Ectodermal cell (in vitro differentiated cells): Measurements from ENCODE around the gene RNF224.

Source experiments
- H3K27ac ChIP-seq: 2 replicates; pipeline ENCODE4 v1.7.0; 2013; ENCODE audit warnings: mild to moderate bottlenecking, low read depth, low read length; ENCODE audit not compliant: insufficient read depth, poor library complexity, severe bottlenecking
- H3K27me3 ChIP-seq: 2 replicates; pipeline ENCODE4 v1.7.0; 2013; ENCODE audit warnings: mild to moderate bottlenecking, low read length; ENCODE audit not compliant: insufficient read depth, control insufficient read depth, poor library complexity, severe bottlenecking
- H3K36me3 ChIP-seq: one replicate; pipeline ENCODE4 v1.7.0; 2013; ENCODE audit warnings: low read length; ENCODE audit not compliant: control insufficient read depth, insufficient read depth
- H3K4me1 ChIP-seq: one replicate; pipeline ENCODE4 v1.7.0; 2013; ENCODE audit warnings: low read length; ENCODE audit not compliant: control insufficient read depth, insufficient read depth
- H3K4me3 ChIP-seq: 2 replicates; pipeline ENCODE4 v1.7.0; 2013; ENCODE audit warnings: low read depth, low read length, control low read depth; ENCODE audit not compliant: insufficient read depth
- H3K9me3 ChIP-seq: 2 replicates; pipeline ENCODE4 v1.7.0; 2013; ENCODE audit warnings: mild to moderate bottlenecking, low read length, moderate library complexity; ENCODE audit not compliant: control insufficient read depth
- WGBS, 2 experiments: methylation state at CpG; one replicate each; pipeline ENCODE4 v1.1.7; 2013; ENCODE audit warnings: missing lambda C conversion rate in 2 of 2; 5-methylcytosine and 5-hydroxymethylcytosine counted together

The RNF224 gene

DNA sequence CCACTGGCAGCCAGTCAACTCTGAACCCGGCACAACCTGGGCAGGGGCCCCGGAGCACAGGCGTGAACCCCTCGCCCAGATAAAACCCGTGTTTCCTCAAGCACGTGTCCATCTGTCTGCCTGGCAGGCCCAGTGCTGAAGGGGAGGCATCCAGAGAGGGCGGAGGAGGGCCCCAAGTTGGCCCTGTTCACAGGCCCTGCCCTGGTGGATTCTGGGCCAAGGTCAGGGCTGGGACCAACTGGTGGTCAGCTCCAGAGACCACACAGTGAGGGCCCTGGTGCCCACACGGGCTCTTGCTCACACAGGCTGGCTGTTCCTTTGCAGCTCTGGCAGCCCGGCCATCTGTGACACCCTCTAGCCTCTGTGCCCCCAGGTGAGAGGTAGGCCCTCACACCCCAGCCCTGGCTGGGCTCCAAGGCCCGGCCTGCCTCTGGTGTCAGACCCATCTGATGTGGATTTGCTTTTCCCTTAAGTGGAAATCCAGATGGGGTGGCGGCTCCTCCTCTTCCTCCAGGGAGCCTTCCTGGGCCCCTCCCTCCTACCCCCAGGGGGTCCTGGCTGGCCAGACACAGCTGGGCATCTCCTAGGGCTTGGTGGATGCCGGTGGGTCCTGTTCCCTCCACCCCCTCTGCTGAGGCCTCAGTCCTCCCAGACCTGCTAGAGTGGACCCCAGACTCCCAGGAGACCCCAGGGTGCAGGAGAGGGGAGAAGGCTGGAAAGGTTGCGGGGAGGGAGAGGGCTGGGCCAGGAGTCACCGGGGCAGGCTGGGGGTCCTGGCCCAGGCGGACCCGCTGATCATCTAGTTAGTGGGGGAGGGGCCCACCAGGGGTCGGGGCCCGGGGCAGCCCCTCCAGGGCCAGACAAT is 23.3 kb downstream of the RNF224 start:
- 85 to 86% methylated on average over 17 of the region's 18 CpGs for WGBS, 2 experiments
- H3K27ac ChIP-seq, result no peak overlapping the region
- no peak overlapping the region for H3K4me3 ChIP-seq
- no peaks in the 10 kb centered on the region for H3K36me3 ChIP-seq
- H3K27me3 ChIP-seq, result no peaks in the 10 kb centered on the region
- H3K4me1 ChIP-seq, result peaks cover 39% of the 10 kb centered on the region
- H3K9me3 ChIP-seq, result no peaks in the 10 kb centered on the region

DNA sequence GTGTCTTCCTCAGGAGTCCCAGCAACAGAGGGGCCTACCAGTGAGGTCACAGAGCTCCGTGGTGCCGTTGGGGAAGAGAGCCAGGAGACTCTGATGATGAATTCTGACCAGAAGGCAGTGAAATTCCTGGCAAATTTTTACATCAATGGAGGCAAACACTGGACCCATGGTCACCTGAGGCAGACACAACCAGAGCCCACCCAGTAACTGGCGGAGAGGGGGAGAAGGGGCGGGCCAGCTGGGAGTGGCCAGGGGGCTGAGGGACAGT is 23.8 kb downstream of the RNF224 start, which contains the start of gene STPG3:
STPG3 (plus strand) TSS at position 93 of the 268 bp plus-strand sequence; CDS start at position 94, 1 bp downstream.
- Histone ChIP-seq H3K27ac (no peak within 1 kb of the TSS), H3K4me1 (peaks cover 41% of the 10 kb centered on the region)

DNA sequence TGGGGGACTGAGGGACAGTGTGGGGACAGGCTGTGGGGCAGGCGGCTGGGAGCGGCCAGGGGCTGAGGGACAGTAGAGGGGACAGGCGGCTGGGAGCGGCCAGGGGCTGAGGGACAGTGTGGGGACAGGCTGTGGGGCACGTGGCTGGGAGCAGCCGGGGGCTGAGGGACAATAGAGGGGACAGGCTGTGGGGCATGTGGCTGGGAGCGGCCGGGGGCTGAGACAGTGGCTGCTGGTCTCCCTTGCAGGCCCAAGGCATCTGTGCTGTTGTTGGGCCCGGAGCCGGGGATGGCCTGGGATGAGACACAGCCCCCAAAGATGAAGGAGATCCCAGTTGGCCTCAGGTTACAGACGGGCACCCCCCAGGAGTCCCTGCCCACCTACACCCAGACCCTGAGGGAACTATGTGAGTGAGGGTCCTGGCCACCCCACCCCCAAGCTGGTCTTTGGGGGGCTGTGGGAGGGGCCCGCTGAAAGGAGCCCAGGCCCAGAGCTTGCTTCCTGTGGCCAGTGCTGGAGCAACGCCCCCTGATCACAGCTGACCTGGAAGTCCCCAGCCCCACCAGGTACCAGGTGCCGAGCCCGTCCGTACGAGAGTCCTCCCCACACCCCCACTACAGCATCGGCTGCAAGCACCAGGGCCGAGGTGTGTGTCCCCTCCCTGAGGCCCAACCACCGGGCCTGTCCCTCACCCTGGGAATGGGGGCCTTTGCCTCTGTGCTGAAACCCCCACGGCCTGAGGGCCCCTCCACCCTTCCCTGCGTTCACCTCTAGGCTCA is 24.4 kb downstream of the RNF224 start:
- Histone ChIP-seq H3K36me3 (no peaks in the 10 kb centered on the region), H3K27ac (no peak overlapping the region), H3K4me3 (no peak overlapping the region), H3K9me3 (no peaks in the 10 kb centered on the region), H3K27me3 (no peaks in the 10 kb centered on the region), H3K4me1 (peaks cover 45% of the 10 kb centered on the region)
- 85 to 88% methylated on average over 22 of the region's 22 CpGs for WGBS, 2 experiments

More for the DNA sequence above, 23.8 kb downstream of the RNF224 start, which contains the start of gene STPG3:
- H3K27me3 ChIP-seq, result no peaks in the 10 kb centered on the region
- WGBS, 2 experiments, result 77 to 82% methylated on average over 4 of the region's 4 CpGs
- no peak within 1 kb of the TSS for H3K4me3 ChIP-seq
- H3K36me3 ChIP-seq, result no peaks in the 10 kb centered on the region
- H3K9me3 ChIP-seq, result no peaks in the 10 kb centered on the region

DNA sequence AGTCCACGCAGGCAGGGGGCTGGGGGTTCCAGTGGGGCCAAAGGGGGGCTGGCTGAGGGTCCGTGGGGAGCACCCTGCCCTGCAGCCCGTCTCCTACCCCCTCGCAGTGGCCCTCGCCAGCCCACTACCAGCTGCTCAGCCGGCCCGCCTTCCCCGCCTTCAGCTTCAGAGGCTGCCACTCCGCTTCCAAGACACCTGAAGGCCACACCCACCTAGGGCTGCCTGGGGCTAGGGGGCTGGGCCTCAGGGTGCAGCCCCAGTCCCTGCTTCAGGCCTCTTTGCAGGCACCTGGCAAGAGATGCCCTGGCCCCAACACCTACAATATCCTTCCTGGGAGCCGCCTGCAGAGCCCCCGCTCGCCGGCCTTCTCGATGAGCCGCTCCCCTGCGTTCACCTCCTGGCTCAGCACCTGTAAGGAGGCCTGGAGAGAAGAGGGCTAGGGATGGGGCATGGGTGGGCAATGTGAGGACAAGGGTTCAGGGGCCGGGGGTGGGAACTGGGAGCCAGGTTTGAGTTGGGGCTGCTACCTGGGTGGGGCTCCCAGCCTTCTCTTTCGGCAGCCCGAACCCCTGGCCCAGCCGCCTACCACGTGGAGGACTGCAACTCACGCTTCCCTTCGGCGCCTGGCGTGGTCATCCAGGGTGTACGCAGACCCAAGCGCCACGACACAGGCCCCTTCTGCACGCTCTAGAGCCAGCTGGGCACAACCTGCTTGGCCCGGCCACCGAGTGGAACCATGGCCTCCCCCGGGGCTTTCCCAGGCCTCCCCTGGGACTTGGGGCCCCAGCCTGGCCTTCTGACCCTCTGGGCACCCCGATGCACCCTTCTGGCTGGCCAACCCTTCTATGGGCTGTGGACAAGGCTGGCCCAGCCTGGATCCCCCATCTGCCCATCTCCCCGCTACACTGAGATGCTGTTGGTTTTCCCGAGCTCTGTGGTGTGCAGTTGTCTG is 25.5 kb downstream of the RNF224 start:
- peaks cover 38% of the 10 kb centered on the region for H3K4me1 ChIP-seq
- WGBS, 2 experiments, result 80 to 82% methylated on average over 35 of the region's 35 CpGs
- H3K36me3 ChIP-seq, result no peaks in the 10 kb centered on the region
- H3K27me3 ChIP-seq, result no peaks in the 10 kb centered on the region
- no peak overlapping the region for H3K27ac ChIP-seq
- no peaks in the 10 kb centered on the region for H3K9me3 ChIP-seq
- H3K4me3 ChIP-seq, result no peak overlapping the region

DNA sequence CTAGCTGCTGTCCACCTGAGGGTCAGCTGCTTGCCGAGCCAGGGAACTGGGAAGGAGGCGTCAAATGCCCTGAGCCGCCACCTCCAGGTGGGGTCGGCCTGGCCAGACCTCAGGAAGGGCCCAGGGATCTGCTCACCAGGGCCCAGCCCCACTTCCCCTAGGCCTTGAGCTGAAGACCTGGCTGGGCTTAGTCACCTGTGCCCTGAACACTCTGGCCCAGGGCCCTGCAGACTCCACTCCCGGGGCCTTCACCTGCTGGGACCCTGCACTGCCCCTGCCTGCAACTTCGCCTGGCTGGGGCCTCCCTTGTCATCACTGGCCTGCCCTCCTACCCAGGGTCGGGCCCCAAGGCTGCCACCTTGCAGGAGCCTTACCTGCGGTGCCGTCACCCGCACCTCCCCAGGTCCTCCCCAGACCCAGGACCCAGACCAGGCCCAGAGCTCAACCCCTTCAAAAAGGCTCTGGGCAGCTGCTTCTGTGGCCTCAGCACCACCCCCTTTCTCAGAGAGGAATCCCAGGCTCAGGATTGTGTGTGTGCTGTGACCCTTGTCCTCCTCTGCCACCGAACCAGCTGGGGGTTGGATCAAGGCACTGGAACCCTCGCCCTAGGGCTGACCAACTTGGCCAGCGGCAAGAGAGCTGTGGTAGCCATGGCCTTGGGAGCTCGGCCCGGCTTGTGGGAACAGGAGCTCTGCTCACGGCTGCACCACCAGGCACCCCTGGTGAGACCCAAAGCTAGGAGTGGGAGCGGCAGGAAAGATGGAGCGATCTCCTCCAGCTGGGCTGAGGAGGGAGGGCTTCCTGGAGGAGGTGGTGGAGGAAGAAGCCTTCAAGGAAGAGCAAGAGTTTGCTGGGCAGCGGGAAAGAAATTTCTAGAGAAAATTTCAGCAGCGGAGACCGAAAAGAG is 26.7 kb downstream of the RNF224 start:
- H3K27ac ChIP-seq, result no peak overlapping the region
- WGBS, 2 experiments, result 58 to 59% methylated on average over 21 of the region's 21 CpGs

DNA sequence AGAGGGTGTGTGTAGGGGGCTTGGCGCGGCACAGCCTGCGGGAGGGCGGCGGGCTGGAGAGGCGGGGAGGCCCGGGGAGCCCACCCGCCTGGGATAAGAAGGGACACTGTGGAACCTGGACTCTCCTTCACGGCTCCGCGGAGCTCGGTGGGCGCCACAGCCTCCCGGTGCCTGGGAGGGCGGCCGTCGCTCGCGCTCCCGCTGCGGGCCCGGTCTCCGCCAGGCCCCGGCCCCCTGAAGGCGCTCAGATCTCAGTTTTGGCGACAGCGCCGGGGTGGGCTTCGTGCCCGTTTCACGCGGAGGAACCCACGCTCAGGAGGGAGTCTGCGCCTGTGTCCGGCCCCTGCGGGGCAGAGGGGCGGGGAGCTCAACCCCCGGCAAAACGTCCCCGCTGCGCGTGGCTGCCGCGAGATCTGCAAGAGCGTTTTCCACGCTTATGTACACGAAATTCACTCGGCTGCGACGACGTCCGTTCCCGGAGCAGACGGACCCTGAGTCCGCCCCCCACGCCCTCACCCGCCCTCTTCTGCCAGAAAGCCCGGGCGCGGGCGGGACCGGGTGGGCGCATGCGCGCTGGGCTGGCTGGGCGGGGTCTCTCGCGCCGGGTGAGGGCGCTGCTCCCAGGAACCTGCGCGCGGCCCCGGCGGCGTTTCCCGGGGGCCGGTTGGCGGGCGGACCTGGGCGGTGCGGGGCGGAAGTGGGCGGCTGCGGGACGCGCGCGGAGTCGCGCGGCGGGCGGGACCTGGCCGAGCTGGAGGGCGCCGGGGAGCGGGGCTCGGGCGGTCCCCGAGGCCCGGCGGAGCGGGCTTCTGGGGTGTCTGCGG is 27.5 kb downstream of the RNF224 start, which contains the start of gene NELFB:
NELFB (plus strand) TSS at position 704 of the 824 bp plus-strand sequence.
- WGBS, 2 experiments, result 1% methylated on average over 105 of the region's 105 CpGs
- H3K27me3 ChIP-seq, result no peaks in the 10 kb centered on the region
- H3K4me3 ChIP-seq, result peak within 1 kb of the TSS; percentile 74
- H3K27ac ChIP-seq, result peak within 1 kb of the TSS; percentile 76
- peaks cover 38% of the 10 kb centered on the region for H3K4me1 ChIP-seq
- H3K36me3 ChIP-seq, result peaks cover 7% of the 10 kb centered on the region
- H3K9me3 ChIP-seq, result no peaks in the 10 kb centered on the region

More for the DNA sequence above, 26.7 kb downstream of the RNF224 start:
- no peaks in the 10 kb centered on the region for H3K27me3 ChIP-seq
- no peaks in the 10 kb centered on the region for H3K9me3 ChIP-seq
- peak overlapping the region; percentile 74 for H3K4me3 ChIP-seq
- H3K36me3 ChIP-seq, result peaks cover 5% of the 10 kb centered on the region
- peaks cover 38% of the 10 kb centered on the region for H3K4me1 ChIP-seq

DNA sequence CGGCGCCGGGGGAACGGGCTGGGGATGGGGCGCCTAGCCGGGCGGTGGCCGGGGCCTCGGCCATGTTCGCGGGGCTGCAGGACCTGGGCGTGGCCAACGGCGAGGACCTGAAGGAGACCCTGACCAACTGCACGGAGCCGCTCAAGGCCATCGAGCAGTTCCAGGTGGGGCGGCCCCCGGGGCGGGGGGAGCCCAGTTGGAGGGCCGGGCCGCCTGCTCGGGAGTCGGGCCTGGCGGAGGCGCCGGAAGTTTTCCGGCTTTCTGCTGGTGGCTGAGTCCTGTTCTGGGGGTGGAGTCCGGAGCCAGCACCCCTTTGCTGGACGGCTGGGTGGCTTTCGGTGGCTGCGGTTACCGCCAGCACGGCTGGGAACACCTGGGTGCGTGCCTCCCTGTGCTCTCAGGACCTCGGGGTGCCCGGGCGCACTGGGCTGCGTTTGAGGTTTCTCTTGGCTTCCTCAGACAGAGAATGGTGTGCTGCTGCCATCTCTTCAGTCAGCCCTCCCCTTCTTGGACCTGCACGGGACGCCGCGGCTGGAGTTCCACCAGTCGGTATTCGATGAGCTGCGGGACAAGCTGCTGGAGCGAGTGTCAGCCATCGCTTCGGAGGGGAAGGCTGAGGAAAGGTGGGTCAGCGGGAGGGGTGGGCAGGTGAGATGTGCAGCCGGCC is 28.3 kb downstream of the RNF224 start:
- WGBS, 2 experiments, result 4% methylated on average over 51 of the region's 51 CpGs
- H3K36me3 ChIP-seq, result peaks cover 7% of the 10 kb centered on the region
- H3K27ac ChIP-seq, result peak overlapping the region; percentile 76
- no peaks in the 10 kb centered on the region for H3K9me3 ChIP-seq
- no peaks in the 10 kb centered on the region for H3K27me3 ChIP-seq
- H3K4me3 ChIP-seq, result peak overlapping the region; percentile 74
- peaks cover 36% of the 10 kb centered on the region for H3K4me1 ChIP-seq

DNA sequence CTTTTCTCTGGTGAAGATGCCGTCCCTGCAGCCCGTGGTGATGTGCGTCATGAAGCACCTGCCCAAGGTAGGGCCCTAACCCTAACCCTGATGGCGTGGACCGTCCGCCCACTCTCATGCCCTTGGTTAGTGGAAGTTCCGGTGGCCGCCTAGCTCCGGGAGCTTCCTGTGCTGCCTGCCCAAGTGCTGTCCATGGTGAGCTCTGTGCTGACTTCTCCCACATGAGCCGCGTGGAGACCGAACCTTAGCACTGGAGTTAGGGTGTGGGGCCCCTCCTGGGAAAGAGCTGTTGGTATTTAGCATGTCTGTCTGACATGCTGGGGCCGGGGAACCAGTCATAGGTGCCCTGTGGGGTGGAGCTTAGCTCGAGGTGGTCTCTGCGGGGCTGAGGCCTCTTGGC is 29.1 kb downstream of the RNF224 start:
- Histone ChIP-seq H3K27me3 (no peaks in the 10 kb centered on the region), H3K4me3 (peak overlapping the region; percentile 74), H3K9me3 (no peaks in the 10 kb centered on the region), H3K36me3 (peaks cover 7% of the 10 kb centered on the region), H3K27ac (no peak overlapping the region), H3K4me1 (peaks cover 29% of the 10 kb centered on the region)
- 96% methylated on average over 15 of the region's 15 CpGs for WGBS, 2 experiments
